ENCODE results near the gene RAPGEF6. TPM values are rescaled to one million over a fixed set of nuclear protein-coding genes. Genes with fewer than 3 reads are reported as not detected.

Gene RAPGEF6
- total and polyA plus RNA-seq, 8 donors = 18.2 to 23.7 (median 20.1) TPM

DNA sequence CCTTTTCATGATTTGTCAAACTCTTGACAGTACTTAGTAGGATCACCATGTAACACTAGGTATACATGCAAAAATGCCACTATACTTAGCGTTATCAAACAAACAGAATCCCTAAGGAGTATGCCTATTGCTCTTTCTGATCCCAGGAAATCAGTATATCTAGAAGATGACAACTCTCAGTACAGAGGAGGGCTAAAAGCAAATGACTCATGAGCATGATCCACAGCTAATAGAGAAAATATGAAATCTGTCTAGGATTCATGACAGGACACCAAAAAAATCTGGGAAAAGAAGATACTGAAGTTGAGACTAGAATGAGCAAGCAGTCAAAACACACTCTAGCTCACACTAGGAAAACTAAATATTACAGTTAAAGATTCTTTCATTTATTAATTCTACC is 89.2 kb downstream of the RAPGEF6 start:
- DNase-seq (no peak), ATAC-seq (no peak)
- Histone ChIP-seq H3K9me3 (no peaks in the 10 kb centered on the region), H3K36me3 (peaks cover 0 to 12% of the 10 kb centered on the region in 2 donors), H3K27ac (no peak overlapping the region), H3K4me3 (no peak overlapping the region), H3K4me1 (peaks cover 0 to 8% of the 10 kb centered on the region in 2 donors), H3K27me3 (no peaks in the 10 kb centered on the region)
- TF ChIP-seq, protein P1, sequence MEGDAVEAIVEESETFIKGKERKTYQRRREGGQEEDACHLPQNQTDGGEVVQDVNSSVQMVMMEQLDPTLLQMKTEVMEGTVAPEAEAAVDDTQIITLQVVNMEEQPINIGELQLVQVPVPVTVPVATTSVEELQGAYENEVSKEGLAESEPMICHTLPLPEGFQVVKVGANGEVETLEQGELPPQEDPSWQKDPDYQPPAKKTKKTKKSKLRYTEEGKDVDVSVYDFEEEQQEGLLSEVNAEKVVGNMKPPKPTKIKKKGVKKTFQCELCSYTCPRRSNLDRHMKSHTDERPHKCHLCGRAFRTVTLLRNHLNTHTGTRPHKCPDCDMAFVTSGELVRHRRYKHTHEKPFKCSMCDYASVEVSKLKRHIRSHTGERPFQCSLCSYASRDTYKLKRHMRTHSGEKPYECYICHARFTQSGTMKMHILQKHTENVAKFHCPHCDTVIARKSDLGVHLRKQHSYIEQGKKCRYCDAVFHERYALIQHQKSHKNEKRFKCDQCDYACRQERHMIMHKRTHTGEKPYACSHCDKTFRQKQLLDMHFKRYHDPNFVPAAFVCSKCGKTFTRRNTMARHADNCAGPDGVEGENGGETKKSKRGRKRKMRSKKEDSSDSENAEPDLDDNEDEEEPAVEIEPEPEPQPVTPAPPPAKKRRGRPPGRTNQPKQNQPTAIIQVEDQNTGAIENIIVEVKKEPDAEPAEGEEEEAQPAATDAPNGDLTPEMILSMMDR (IDR thresholded peaks at IDR 0.05) = no peak
- intact Hi-C loops (cut with DNase I) = no loop called here

DNA sequence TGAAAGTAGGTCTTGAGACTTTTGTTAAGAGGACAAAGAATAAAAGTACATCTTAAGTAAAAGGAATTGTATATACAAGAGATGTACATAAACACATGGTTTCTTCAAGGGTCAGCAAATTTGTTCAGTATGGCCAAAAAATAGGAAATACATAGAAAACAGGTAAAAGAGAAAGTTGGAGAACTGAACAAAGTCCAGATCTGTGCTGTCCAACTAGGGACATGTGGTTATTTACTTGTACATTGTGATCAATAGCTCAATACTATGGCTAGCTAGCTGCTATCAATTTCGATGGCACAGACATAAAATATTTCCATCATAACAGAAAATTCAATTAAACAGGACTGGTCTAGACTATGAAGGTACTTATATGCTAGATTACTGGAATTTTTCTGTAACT is 92.3 kb downstream of the RAPGEF6 start:
- H3K27me3 ChIP-seq = no peaks in the 10 kb centered on the region
- ATAC-seq = no peak
- peaks cover 0 to 7% of the 10 kb centered on the region in 2 donors for H3K36me3 ChIP-seq
- TF ChIP-seq, protein P1 (IDR thresholded peaks at IDR 0.05) = no peak
- H3K9me3 ChIP-seq = no peaks in the 10 kb centered on the region
- no peak overlapping the region for H3K27ac ChIP-seq
- no peak for DNase-seq
- intact Hi-C loops (cut with DNase I) = no loop called here
- H3K4me1 ChIP-seq = peaks cover 0 to 19% of the 10 kb centered on the region in 2 donors
- no peak overlapping the region for H3K4me3 ChIP-seq

DNA sequence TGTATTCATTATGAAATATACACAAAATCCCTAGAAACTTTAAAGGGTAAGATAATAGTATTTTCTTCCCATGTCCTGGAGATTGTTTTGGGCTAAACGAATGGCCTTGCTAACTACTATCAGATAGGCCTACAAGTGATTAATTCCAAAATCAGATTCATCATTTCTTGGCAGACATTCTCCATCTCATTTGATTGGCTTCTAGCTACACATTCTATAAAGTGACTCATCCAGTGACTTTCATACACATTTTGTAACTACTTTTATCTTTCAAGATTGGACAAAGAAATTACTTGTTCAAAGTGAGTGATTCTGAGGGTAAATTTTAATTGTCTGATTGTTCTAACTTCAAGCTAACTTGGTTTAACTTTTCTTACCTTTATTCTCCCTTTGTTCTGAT is 93.3 kb downstream of the RAPGEF6 start:
- ATAC-seq = no peak
- Histone ChIP-seq H3K27ac (no peak overlapping the region), H3K4me3 (no peak overlapping the region), H3K36me3 (peaks cover 0 to 4% of the 10 kb centered on the region in 2 donors), H3K4me1 (peaks cover 0 to 29% of the 10 kb centered on the region in 2 donors), H3K9me3 (no peaks in the 10 kb centered on the region), H3K27me3 (no peaks in the 10 kb centered on the region)
- intact Hi-C loops (cut with DNase I) = no loop called here
- DNase-seq = no peak
- TF ChIP-seq, protein P1 (IDR thresholded peaks at IDR 0.05) = no peak

DNA sequence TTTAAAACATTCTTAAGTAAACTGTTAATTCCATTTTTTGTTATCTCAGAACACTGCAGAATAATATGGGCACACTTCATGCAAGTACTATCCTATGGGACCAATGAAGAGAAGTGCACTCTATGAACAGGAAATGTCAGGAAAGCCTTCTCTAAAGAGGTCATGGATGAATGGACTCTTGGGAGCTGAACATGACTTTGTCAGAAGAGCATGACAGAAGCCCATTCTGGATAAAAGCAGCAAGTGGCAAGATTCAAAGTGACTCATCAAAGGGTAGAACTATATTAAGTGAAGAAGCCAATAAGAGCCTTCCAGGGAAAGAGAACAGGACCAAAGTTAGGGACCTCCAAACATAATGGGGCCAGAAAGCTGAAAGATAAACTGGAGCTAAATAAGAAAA is 94.0 kb downstream of the RAPGEF6 start:
- H3K4me1 ChIP-seq = peaks cover 0 to 31% of the 10 kb centered on the region in 2 donors
- intact Hi-C loops (cut with DNase I) = no loop called here

DNA sequence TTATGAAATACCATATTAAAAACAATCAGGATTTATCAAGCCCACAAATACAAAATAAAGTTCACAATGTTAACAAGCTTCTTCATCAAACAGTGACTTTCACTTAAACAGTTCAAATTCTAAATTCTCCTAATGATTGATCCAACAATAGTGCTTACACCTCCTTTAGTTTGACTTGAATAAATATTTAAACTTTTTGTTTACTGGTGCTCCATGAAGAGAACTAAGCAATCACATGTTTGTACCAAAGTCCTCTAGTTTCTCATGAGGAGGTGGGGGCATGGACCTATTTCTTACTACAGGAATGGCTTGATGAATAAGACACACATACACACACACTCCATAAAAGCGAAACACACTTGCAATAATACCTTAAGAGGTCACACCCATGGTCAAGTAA is 95.8 kb downstream of the RAPGEF6 start:
- no peak overlapping the region for H3K27ac ChIP-seq

More for the DNA sequence above, 94.0 kb downstream of the RAPGEF6 start:
- Histone ChIP-seq H3K9me3 (no peaks in the 10 kb centered on the region), H3K27ac (no peak overlapping the region), H3K36me3 (no peaks in the 10 kb centered on the region), H3K27me3 (no peaks in the 10 kb centered on the region), H3K4me3 (no peak overlapping the region)
- ATAC-seq (no peak), DNase-seq (no peak)
- TF ChIP-seq, protein P1 (IDR thresholded peaks at IDR 0.05) = no peak

More for the DNA sequence above, 95.8 kb downstream of the RAPGEF6 start:
- intact Hi-C loops (cut with DNase I) = no loop called here
- H3K9me3 ChIP-seq = no peaks in the 10 kb centered on the region
- TF ChIP-seq, protein P1 (IDR thresholded peaks at IDR 0.05) = no peak
- no peak overlapping the region for H3K4me3 ChIP-seq
- H3K27me3 ChIP-seq = no peaks in the 10 kb centered on the region
- DNase-seq (no peak), ATAC-seq (no peak)
- no peaks in the 10 kb centered on the region for H3K36me3 ChIP-seq
- peaks cover 0 to 36% of the 10 kb centered on the region in 2 donors for H3K4me1 ChIP-seq

Measured in left lung (tissue), 10 donors.